Amniotic epithelial cell (primary cell): ENCODE results near the gene RBM22.

Source experiments
- DNase-seq: peaks from one replicate; pipeline ENCODE4 v3.0.0-alpha.2; 2010; ENCODE audit warnings: low read depth

Gene RBM22

GRCh38 chr5:150672237-150672883, 28.5 kb downstream of the RBM22 start:
- no peak for DNase-seq

GRCh38 chr5:150671509-150672236, 29.2 kb downstream of the RBM22 start:
- DNase-seq, result no peak

- no peak for DNase-seq
Observed at GRCh38 chr5:150670948-150671310, 29.9 kb downstream of the RBM22 start.

GRCh38 chr5:150670275-150670947, 30.5 kb downstream of the RBM22 start:
- no peak for DNase-seq

GRCh38 chr5:150665044-150665443, 35.8 kb downstream of the RBM22 start:
- peak; percentile 83 for DNase-seq

- DNase-seq, result no peak
Observed at GRCh38 chr5:150663936-150664335, 36.9 kb downstream of the RBM22 start.

- DNase-seq, result no peak
Observed at GRCh38 chr5:150662731-150663516, 37.9 kb downstream of the RBM22 start.

GRCh38 chr5:150661821-150662596, 38.9 kb downstream of the RBM22 start:
- no peak for DNase-seq

- DNase-seq, result no peak
Observed at GRCh38 chr5:150661086-150661485, 39.8 kb downstream of the RBM22 start, which contains the start of gene MYOZ3. Gene MYOZ3, plus strand, starts transcription at chr5:150661251. Its CDS starts 1,691 bp downstream, at chr5:150662942.

- DNase-seq, result no peak
Observed at GRCh38 chr5:150660108-150660831, 40.6 kb downstream of the RBM22 start.

GRCh38 chr5:150659360-150660107, 41.3 kb downstream of the RBM22 start:
- DNase-seq, result no peak

GRCh38 chr5:150658699-150659265, 42.1 kb downstream of the RBM22 start:
- no peak for DNase-seq

- DNase-seq, result no peak
Observed at GRCh38 chr5:150658121-150658520, 42.7 kb downstream of the RBM22 start.

- DNase-seq, result no peak
Observed at GRCh38 chr5:150656191-150657132, 44.4 kb downstream of the RBM22 start.

GRCh38 chr5:150655221-150655620, 45.6 kb downstream of the RBM22 start:
- DNase-seq, result no peak

- DNase-seq, result no peak
Observed at GRCh38 chr5:150653762-150654556, 46.9 kb downstream of the RBM22 start.

- peak; percentile 68 for DNase-seq
Observed at GRCh38 chr5:150653145-150653761, 47.6 kb downstream of the RBM22 start.
